ENCODE data around the gene SHLD1. TPM values are rescaled to one million over a fixed set of nuclear protein-coding genes. Genes with fewer than 3 reads are reported as not detected.
A peak's percentile ranks its signal among the peaks of the same experiment; 100 is the strongest.

Gene SHLD1
- total and polyA plus RNA-seq, 5 donors from 2014 or later = 10.4 to 46.6 (median 27.7) TPM

- H3K27me3 Mint-ChIP-seq = peaks cover 1% of the 10 kb centered on the region
- no peak for ATAC-seq (ENCODE audit: low read depth in 2 of 2)
- Histone ChIP-seq H3K4me3 (ENCODE audit: low read depth, low read length) (peak overlapping the region; percentile 18), H3K27me3 (ENCODE audit: control insufficient read depth, insufficient read depth, low read length) (no peaks in the 10 kb centered on the region), H3K9me3 (ENCODE audit: control insufficient read depth in 2 of 2, low read length in 2 of 2) (no peaks in the 10 kb centered on the region), H3K36me3 (ENCODE audit: control insufficient read depth, insufficient read depth, low read length) (no peaks in the 10 kb centered on the region), H3K4me1 (ENCODE audit: control insufficient read depth, insufficient read depth, low read length, poor library complexity, severe bottlenecking) (peaks cover 21% of the 10 kb centered on the region), H3K27ac (ENCODE audit: insufficient read depth, low read length, poor library complexity, severe bottlenecking) (no peak overlapping the region)
- H3K27ac Mint-ChIP-seq = peak overlapping the region in 1 of 3 donors; percentile 84
- no peaks in the 10 kb centered on the region for H3K9me3 Mint-ChIP-seq
- no peak for DNase-seq
- peaks cover 17% of the 10 kb centered on the region for H3K36me3 Mint-ChIP-seq
- peaks cover 12 to 52% (median 34%) of the 10 kb centered on the region in 4 donors for H3K4me1 Mint-ChIP-seq
- peak overlapping the region; percentile 56 to 90 (median 89) for H3K4me3 Mint-ChIP-seq
These were observed 1.7 kb downstream of the SHLD1 start for GRCh38 chr20:5751856-5752255.

GRCh38 chr20:5753814-5754213 lies 3.6 kb downstream of the SHLD1 start:
- no peak overlapping the region for H3K4me3 ChIP-seq (ENCODE audit: low read depth, low read length)
- peaks cover 5 to 59% (median 39%) of the 10 kb centered on the region in 4 donors for H3K4me1 Mint-ChIP-seq
- no peaks in the 10 kb centered on the region for H3K9me3 Mint-ChIP-seq
- no peak for DNase-seq
- H3K36me3 Mint-ChIP-seq = peaks cover 24% of the 10 kb centered on the region
- no peaks in the 10 kb centered on the region for H3K27me3 Mint-ChIP-seq
- no peaks in the 10 kb centered on the region for H3K27me3 ChIP-seq (ENCODE audit: control insufficient read depth, insufficient read depth, low read length)
- peak overlapping the region in 2 of 4 donors; percentile 16 to 30 for H3K4me3 Mint-ChIP-seq
- H3K4me1 ChIP-seq (ENCODE audit: control insufficient read depth, insufficient read depth, low read length, poor library complexity, severe bottlenecking) = peaks cover 21% of the 10 kb centered on the region
- no peaks in the 10 kb centered on the region for H3K9me3 ChIP-seq (ENCODE audit: control insufficient read depth in 2 of 2, low read length in 2 of 2)
- no peak for ATAC-seq (ENCODE audit: low read depth in 2 of 2)
- peak overlapping the region in 2 of 3 donors; percentile 61 to 79 for H3K27ac Mint-ChIP-seq
- H3K27ac ChIP-seq (ENCODE audit: insufficient read depth, low read length, poor library complexity, severe bottlenecking) = no peak overlapping the region
- H3K36me3 ChIP-seq (ENCODE audit: control insufficient read depth, insufficient read depth, low read length) = peaks cover 6% of the 10 kb centered on the region

GRCh38 chr20:5757949-5758348 lies 7.7 kb downstream of the SHLD1 start:
- H3K27ac Mint-ChIP-seq = no peak overlapping the region
- Histone ChIP-seq H3K4me1 (ENCODE audit: control insufficient read depth, insufficient read depth, low read length, poor library complexity, severe bottlenecking) (peaks cover 8% of the 10 kb centered on the region), H3K4me3 (ENCODE audit: low read depth, low read length) (no peak overlapping the region), H3K27me3 (ENCODE audit: control insufficient read depth, insufficient read depth, low read length) (no peaks in the 10 kb centered on the region), H3K36me3 (ENCODE audit: control insufficient read depth, insufficient read depth, low read length) (peaks cover 16% of the 10 kb centered on the region), H3K9me3 (ENCODE audit: control insufficient read depth in 2 of 2, low read length in 2 of 2) (no peaks in the 10 kb centered on the region), H3K27ac (ENCODE audit: insufficient read depth, low read length, poor library complexity, severe bottlenecking) (no peak overlapping the region)
- ATAC-seq (ENCODE audit: low read depth in 2 of 2) (no peak), DNase-seq (no peak)
- no peaks in the 10 kb centered on the region for H3K9me3 Mint-ChIP-seq
- no peak overlapping the region for H3K4me3 Mint-ChIP-seq
- H3K4me1 Mint-ChIP-seq = peaks cover 14 to 54% (median 39%) of the 10 kb centered on the region in 4 donors
- no peaks in the 10 kb centered on the region for H3K27me3 Mint-ChIP-seq
- peaks cover 34% of the 10 kb centered on the region for H3K36me3 Mint-ChIP-seq

- ATAC-seq (ENCODE audit: low read depth in 2 of 2) = no peak
- peaks cover 25% of the 10 kb centered on the region for H3K36me3 Mint-ChIP-seq
- Histone ChIP-seq H3K27me3 (ENCODE audit: control insufficient read depth, insufficient read depth, low read length) (no peaks in the 10 kb centered on the region), H3K4me3 (ENCODE audit: low read depth, low read length) (no peak overlapping the region), H3K4me1 (ENCODE audit: control insufficient read depth, insufficient read depth, low read length, poor library complexity, severe bottlenecking) (no peaks in the 10 kb centered on the region), H3K36me3 (ENCODE audit: control insufficient read depth, insufficient read depth, low read length) (peaks cover 8% of the 10 kb centered on the region), H3K9me3 (ENCODE audit: control insufficient read depth in 2 of 2, low read length in 2 of 2) (no peaks in the 10 kb centered on the region), H3K27ac (ENCODE audit: insufficient read depth, low read length, poor library complexity, severe bottlenecking) (no peak overlapping the region)
- H3K4me1 Mint-ChIP-seq = peaks cover 5 to 29% (median 22%) of the 10 kb centered on the region in 4 donors
- DNase-seq = no peak
- no peak overlapping the region for H3K4me3 Mint-ChIP-seq
- peak overlapping the region in 1 of 3 donors; percentile 52 for H3K27ac Mint-ChIP-seq
- H3K9me3 Mint-ChIP-seq = no peaks in the 10 kb centered on the region
- H3K27me3 Mint-ChIP-seq = no peaks in the 10 kb centered on the region
These were observed 16.0 kb downstream of the SHLD1 start for GRCh38 chr20:5766085-5766764.

GRCh38 chr20:5767493-5768098 lies 17.4 kb downstream of the SHLD1 start:
- no peaks in the 10 kb centered on the region for H3K9me3 ChIP-seq (ENCODE audit: control insufficient read depth in 2 of 2, low read length in 2 of 2)
- H3K27ac ChIP-seq (ENCODE audit: insufficient read depth, low read length, poor library complexity, severe bottlenecking) = no peak overlapping the region
- no peaks in the 10 kb centered on the region for H3K27me3 Mint-ChIP-seq
- no peak overlapping the region for H3K4me3 ChIP-seq (ENCODE audit: low read depth, low read length)
- DNase-seq (no peak), ATAC-seq (ENCODE audit: low read depth in 2 of 2) (no peak)
- H3K9me3 Mint-ChIP-seq = no peaks in the 10 kb centered on the region
- H3K36me3 Mint-ChIP-seq = peaks cover 28% of the 10 kb centered on the region
- H3K27me3 ChIP-seq (ENCODE audit: control insufficient read depth, insufficient read depth, low read length) = no peaks in the 10 kb centered on the region
- H3K4me1 ChIP-seq (ENCODE audit: control insufficient read depth, insufficient read depth, low read length, poor library complexity, severe bottlenecking) = no peaks in the 10 kb centered on the region
- peaks cover 8% of the 10 kb centered on the region for H3K36me3 ChIP-seq (ENCODE audit: control insufficient read depth, insufficient read depth, low read length)
- peak overlapping the region in 2 of 4 donors; percentile 30 to 56 for H3K4me3 Mint-ChIP-seq
- peak overlapping the region in 1 of 3 donors; percentile 41 for H3K27ac Mint-ChIP-seq
- H3K4me1 Mint-ChIP-seq = peaks cover 5 to 36% (median 22%) of the 10 kb centered on the region in 4 donors

DNA sequence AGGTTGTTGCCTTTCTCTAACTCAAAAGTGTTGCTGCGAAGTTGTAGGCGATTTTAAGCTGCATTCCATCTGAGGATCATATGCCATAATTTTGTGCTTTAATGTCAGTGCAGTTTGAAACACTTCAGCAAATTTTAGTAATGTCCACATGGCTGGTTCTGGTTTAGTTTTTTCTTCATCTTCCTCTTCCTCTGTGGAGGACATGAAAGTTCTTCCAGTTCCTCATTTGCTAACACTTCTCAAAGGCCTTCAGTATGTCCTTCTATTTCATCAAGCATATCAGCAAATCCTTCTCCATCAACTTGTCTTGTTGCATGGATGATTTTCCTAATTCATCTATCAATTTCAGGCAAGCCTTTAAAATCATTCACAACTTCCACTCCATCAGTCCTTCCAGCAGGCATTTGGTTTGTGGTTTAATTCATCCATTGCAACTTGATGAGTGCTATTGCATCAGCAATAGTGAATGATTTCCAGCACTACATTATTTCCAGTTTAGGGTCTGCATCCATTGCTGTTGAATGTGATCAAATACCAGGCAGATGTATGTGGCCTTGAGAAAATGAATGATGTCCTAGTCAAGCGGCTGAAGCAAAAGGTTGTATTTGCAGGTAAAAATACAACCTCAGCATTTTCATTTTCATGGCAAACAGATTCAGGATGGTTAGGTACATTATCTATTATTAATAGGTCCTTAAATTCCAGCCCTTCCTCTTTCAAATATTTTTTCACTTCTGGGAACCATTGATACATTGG lies 20.2 kb downstream of the SHLD1 start:
- DNase-seq (no peak), ATAC-seq (ENCODE audit: low read depth in 2 of 2) (no peak)
- Mint-ChIP-seq H3K27ac (peak overlapping the region in 1 of 3 donors; percentile 31), H3K4me3 (no peak overlapping the region), H3K27me3 (no peaks in the 10 kb centered on the region), H3K36me3 (peaks cover 38% of the 10 kb centered on the region), H3K9me3 (no peaks in the 10 kb centered on the region), H3K4me1 (peaks cover 5 to 35% (median 18%) of the 10 kb centered on the region in 4 donors)
- Histone ChIP-seq H3K27me3 (ENCODE audit: control insufficient read depth, insufficient read depth, low read length) (no peaks in the 10 kb centered on the region), H3K4me1 (ENCODE audit: control insufficient read depth, insufficient read depth, low read length, poor library complexity, severe bottlenecking) (no peaks in the 10 kb centered on the region), H3K27ac (ENCODE audit: insufficient read depth, low read length, poor library complexity, severe bottlenecking) (no peak overlapping the region), H3K4me3 (ENCODE audit: low read depth, low read length) (no peak overlapping the region), H3K9me3 (ENCODE audit: control insufficient read depth in 2 of 2, low read length in 2 of 2) (no peaks in the 10 kb centered on the region), H3K36me3 (ENCODE audit: control insufficient read depth, insufficient read depth, low read length) (peaks cover 32% of the 10 kb centered on the region)

- H3K27ac ChIP-seq (ENCODE audit: insufficient read depth, low read length, poor library complexity, severe bottlenecking) = no peak overlapping the region
- Mint-ChIP-seq H3K27ac (peak overlapping the region in 1 of 3 donors; percentile 31), H3K9me3 (no peaks in the 10 kb centered on the region), H3K4me1 (peaks cover 5 to 35% (median 17%) of the 10 kb centered on the region in 4 donors), H3K36me3 (peaks cover 35% of the 10 kb centered on the region), H3K4me3 (no peak overlapping the region), H3K27me3 (no peaks in the 10 kb centered on the region)
- H3K4me1 ChIP-seq (ENCODE audit: control insufficient read depth, insufficient read depth, low read length, poor library complexity, severe bottlenecking) = no peaks in the 10 kb centered on the region
- DNase-seq = no peak
- no peaks in the 10 kb centered on the region for H3K27me3 ChIP-seq (ENCODE audit: control insufficient read depth, insufficient read depth, low read length)
- H3K4me3 ChIP-seq (ENCODE audit: low read depth, low read length) = no peak overlapping the region
- peaks cover 32% of the 10 kb centered on the region for H3K36me3 ChIP-seq (ENCODE audit: control insufficient read depth, insufficient read depth, low read length)
- no peak for ATAC-seq (ENCODE audit: low read depth in 2 of 2)
- no peaks in the 10 kb centered on the region for H3K9me3 ChIP-seq (ENCODE audit: control insufficient read depth in 2 of 2, low read length in 2 of 2)
These were observed 20.8 kb downstream of the SHLD1 start for GRCh38 chr20:5770987-5771318.
